SU-DHL-6 (cell line): ENCODE data around the gene TBCCD1.
A peak's percentile ranks its signal among the peaks of the same experiment; 100 is the strongest.

Experiments
- H2AFZ ChIP-seq: fragments of 200-600 bp; sonication (generic); 2 replicates; pipeline ENCODE4 v1.6.1; 2014; ENCODE audit warnings: low read depth, mild to moderate bottlenecking, moderate library complexity, mixed read lengths, antibody characterized with exemption, low read length; ENCODE audit not compliant: severe bottlenecking
- H3F3A ChIP-seq: fragments of 200-600 bp; shearing (Covaris generic); 2 replicates; pipeline ENCODE4 v1.6.0; 2016; ENCODE audit warnings: antibody characterized with exemption, mild to moderate bottlenecking; ENCODE audit not compliant: insufficient read depth
- H3K27ac ChIP-seq: fragments of 200-600 bp; sonication (generic); 2 replicates; pipeline ENCODE4 v1.5.1; 2016; ENCODE audit warnings: low read depth, mild to moderate bottlenecking, low read length, moderate library complexity, mixed read lengths
- H3K27me3 ChIP-seq: fragments of 200-600 bp; sonication (generic), shearing (Covaris generic); 2 replicates; pipeline ENCODE4 v1.6.0; 2014; ENCODE audit warnings: mild to moderate bottlenecking, low read length
- H3K36me3 ChIP-seq: fragments of 200-600 bp; sonication (generic); 2 replicates; pipeline ENCODE4 v1.6.1; 2014; ENCODE audit warnings: mild to moderate bottlenecking, low read length, mixed read lengths
- H3K4me2 ChIP-seq: fragments of 300-600, 200-600 bp; shearing (Covaris generic), sonication (generic); 2 replicates; pipeline ENCODE4 v1.6.0; 2014; ENCODE audit warnings: low read length, low read depth, mild to moderate bottlenecking; ENCODE audit not compliant: poor library complexity, severe bottlenecking
- H3K4me3 ChIP-seq: fragments of 200-600 bp; sonication (generic); 2 replicates; pipeline ENCODE4 v1.5.1; 2014; ENCODE audit warnings: antibody characterized with exemption, low read length, mild to moderate bottlenecking, mixed read lengths; ENCODE audit not compliant: insufficient read depth, poor library complexity, severe bottlenecking
- H3K79me2 ChIP-seq: fragments of 200-600 bp; sonication (generic); 2 replicates; pipeline ENCODE4 v1.6.1; 2014; ENCODE audit warnings: mild to moderate bottlenecking, low read length, moderate library complexity; ENCODE audit not compliant: insufficient read depth
- H3K9ac ChIP-seq: fragments of 200-600 bp; sonication (generic); 2 replicates; pipeline ENCODE4 v1.7.0; 2014; ENCODE audit warnings: mild to moderate bottlenecking, low read length
- H3K9me2 ChIP-seq: fragments of 200-600 bp; sonication (generic); replicated peaks from 2 replicates; pipeline ENCODE4 v1.6.1; 2014; ENCODE audit warnings: low read length; ENCODE audit not compliant: insufficient read depth
- H3K9me3 ChIP-seq: fragments of 200-600 bp; sonication (generic); 2 replicates; pipeline ENCODE4 v1.6.1; 2014; ENCODE audit warnings: low read length, mixed read lengths; ENCODE audit not compliant: insufficient read depth
- H4K20me1 ChIP-seq: fragments of 200-600 bp; sonication (generic); 2 replicates; pipeline ENCODE4 v1.6.1; 2014; ENCODE audit warnings: low read depth, mild to moderate bottlenecking, antibody characterized with exemption, low read length, moderate library complexity, mixed read lengths
- EZH2phosphoT487 ChIP-seq: fragments of 200-600 bp; sonication (generic), shearing (Covaris generic); conservative IDR thresholded peaks from 2 replicates; pipeline ENCODE4 v1.6.1; 2018; ENCODE audit warnings: mild to moderate bottlenecking, antibody characterized with exemption, low read length, moderate library complexity, mixed read lengths
- TF ChIP-seq, protein P1 (sequence below): fragments of 200-600 bp; sonication (generic); IDR thresholded peaks from one replicate; pipeline ENCODE4 v1.5.1; 2017; ENCODE audit warnings: antibody characterized with exemption, mild to moderate bottlenecking, low read length, moderate library complexity; ENCODE audit not compliant: insufficient read depth, poor library complexity, severe bottlenecking

The TBCCD1 gene

DNA sequence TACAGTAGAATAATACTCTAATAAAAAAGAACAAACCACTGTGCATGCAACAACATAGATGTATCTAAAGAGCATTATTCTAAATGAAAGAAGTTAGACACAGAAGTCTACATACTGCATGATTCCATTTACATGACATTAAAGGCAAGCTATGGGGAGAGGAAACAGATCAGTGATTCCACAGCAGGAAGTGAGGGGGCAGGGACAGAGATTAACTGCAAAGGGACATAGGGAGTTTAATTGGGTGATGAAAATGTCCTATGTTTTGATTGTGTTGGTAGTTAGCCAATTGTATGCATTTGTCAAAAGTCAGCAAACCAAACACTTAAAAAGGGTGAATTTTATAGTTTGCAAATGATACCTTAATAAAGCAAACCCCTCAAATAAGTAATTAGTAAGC, 36.7 kb downstream of the TBCCD1 start:
- no peaks in the 10 kb centered on the region for H3K27me3 ChIP-seq
- H3K9ac ChIP-seq = no peak overlapping the region
- no peak overlapping the region for H3K27ac ChIP-seq
- no peaks in the 10 kb centered on the region for H3K79me2 ChIP-seq
- H3K9me2 ChIP-seq = no peaks in the 10 kb centered on the region
- no peak overlapping the region for H3K4me3 ChIP-seq
- H3F3A ChIP-seq = peaks cover 17% of the 10 kb centered on the region
- no peaks in the 10 kb centered on the region for H4K20me1 ChIP-seq
- H3K36me3 ChIP-seq = no peaks in the 10 kb centered on the region
- TF ChIP-seq, protein P1, sequence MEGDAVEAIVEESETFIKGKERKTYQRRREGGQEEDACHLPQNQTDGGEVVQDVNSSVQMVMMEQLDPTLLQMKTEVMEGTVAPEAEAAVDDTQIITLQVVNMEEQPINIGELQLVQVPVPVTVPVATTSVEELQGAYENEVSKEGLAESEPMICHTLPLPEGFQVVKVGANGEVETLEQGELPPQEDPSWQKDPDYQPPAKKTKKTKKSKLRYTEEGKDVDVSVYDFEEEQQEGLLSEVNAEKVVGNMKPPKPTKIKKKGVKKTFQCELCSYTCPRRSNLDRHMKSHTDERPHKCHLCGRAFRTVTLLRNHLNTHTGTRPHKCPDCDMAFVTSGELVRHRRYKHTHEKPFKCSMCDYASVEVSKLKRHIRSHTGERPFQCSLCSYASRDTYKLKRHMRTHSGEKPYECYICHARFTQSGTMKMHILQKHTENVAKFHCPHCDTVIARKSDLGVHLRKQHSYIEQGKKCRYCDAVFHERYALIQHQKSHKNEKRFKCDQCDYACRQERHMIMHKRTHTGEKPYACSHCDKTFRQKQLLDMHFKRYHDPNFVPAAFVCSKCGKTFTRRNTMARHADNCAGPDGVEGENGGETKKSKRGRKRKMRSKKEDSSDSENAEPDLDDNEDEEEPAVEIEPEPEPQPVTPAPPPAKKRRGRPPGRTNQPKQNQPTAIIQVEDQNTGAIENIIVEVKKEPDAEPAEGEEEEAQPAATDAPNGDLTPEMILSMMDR = no peak
- TF ChIP-seq EZH2phosphoT487 = no peak
- no peak overlapping the region for H2AFZ ChIP-seq
- H3K9me3 ChIP-seq = no peaks in the 10 kb centered on the region
- H3K4me2 ChIP-seq = no peak overlapping the region

DNA sequence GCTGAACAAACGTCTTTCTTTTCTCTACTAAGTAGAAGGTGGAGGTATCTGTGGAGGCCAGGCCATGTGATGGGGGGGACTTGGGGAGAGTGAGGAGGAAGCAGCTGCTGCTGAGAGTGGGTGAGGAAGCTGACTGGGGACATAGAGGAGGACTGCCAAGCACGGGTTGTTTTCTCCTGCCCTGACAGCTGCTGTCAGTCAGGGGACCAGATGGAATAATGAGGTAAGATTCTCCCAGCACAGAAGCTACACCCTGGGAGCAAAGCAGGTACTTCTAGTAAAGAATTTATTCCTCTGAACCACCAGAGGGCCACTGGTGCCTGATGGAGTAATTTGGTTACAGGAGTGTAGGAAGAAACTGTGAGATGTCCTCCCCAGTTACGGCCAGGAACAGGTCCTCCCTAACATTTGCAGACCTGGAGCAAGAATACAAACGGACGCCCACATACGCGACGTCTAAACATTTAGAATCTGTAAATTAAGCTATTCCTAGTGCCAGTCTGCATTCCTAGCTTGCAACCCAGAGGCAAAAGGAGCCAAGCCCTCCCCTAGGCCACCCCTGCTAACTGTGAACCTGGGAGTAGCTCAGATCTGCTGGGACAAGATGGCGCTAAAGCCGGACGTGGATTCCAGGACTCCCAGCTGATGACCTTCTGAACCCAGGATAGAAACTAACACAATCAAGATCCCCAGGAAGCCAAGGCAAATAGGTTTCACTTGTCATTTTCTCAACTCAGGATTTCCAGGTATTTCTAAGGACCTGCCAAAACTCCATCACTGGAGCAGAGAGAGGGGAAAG, 37.7 kb downstream of the TBCCD1 start:
- H2AFZ ChIP-seq = no peak overlapping the region
- no peak overlapping the region for H3K4me2 ChIP-seq
- H3K9me3 ChIP-seq = no peaks in the 10 kb centered on the region
- no peak overlapping the region for H3K4me3 ChIP-seq
- H3K36me3 ChIP-seq = no peaks in the 10 kb centered on the region
- H3K27me3 ChIP-seq = no peaks in the 10 kb centered on the region
- H3K9me2 ChIP-seq = no peaks in the 10 kb centered on the region
- H3K9ac ChIP-seq = no peak overlapping the region
- H3F3A ChIP-seq = peaks cover 14% of the 10 kb centered on the region
- TF ChIP-seq, protein P1 = no peak
- TF ChIP-seq EZH2phosphoT487 = no peak
- H4K20me1 ChIP-seq = no peaks in the 10 kb centered on the region
- no peaks in the 10 kb centered on the region for H3K79me2 ChIP-seq
- H3K27ac ChIP-seq = no peak overlapping the region

DNA sequence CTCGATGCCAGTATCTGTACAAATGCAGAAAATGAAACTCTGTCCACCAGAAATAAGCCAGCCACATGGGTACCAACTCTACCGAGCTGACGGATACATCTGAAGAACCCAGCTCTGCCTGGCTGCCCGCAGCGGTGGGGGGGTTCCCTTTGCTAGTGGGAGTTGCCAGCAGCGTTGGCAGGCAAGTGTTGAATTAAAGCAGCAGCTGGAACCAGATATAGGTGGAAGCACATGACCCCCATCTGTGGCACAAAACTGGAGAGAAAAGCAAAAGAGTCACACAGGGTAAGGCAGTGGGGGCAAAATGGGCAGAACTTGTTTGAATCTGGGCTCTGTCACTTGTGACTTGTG, 40.9 kb downstream of the TBCCD1 start:
- H4K20me1 ChIP-seq = no peaks in the 10 kb centered on the region
- TF ChIP-seq, protein P1 = no peak
- no peak for TF ChIP-seq EZH2phosphoT487
- peak overlapping the region; percentile 18 for H3K4me2 ChIP-seq
- no peaks in the 10 kb centered on the region for H3K27me3 ChIP-seq
- H3K9me2 ChIP-seq = no peaks in the 10 kb centered on the region
- no peak overlapping the region for H3K9ac ChIP-seq
- H3K4me3 ChIP-seq = no peak overlapping the region
- no peak overlapping the region for H3K27ac ChIP-seq
- no peaks in the 10 kb centered on the region for H3K79me2 ChIP-seq
- H3K36me3 ChIP-seq = no peaks in the 10 kb centered on the region
- H3F3A ChIP-seq = no peaks in the 10 kb centered on the region
- H3K9me3 ChIP-seq = no peaks in the 10 kb centered on the region
- H2AFZ ChIP-seq = no peak overlapping the region
